ENCODE measurements around the gene KRT4.

The KRT4 gene

GRCh38 chr12:52826611-52827498 is 12.9 kb upstream of the KRT4 start:
- no peak overlapping the region for H3K9ac ChIP-seq (ENCODE audit: low read length)
- H3K9me3 ChIP-seq (ENCODE audit: low read length), result no peaks in the 10 kb centered on the region
- no peaks in the 10 kb centered on the region for H3K36me3 ChIP-seq (ENCODE audit: insufficient read depth, low read length)
- no peaks in the 10 kb centered on the region for H3K4me1 ChIP-seq (ENCODE audit: insufficient read depth, low read length)
- H3K4me3 ChIP-seq (ENCODE audit: low read depth in 1 of 2, low read length in 2 of 2), result no peak overlapping the region
- H3K27me3 ChIP-seq (ENCODE audit: control insufficient read depth in 1 of 2, insufficient read depth in 2 of 2, low read length in 2 of 2), result no peaks in the 10 kb centered on the region
- H3K27ac ChIP-seq (ENCODE audit: low read depth, low read length), result no peak overlapping the region

DNA sequence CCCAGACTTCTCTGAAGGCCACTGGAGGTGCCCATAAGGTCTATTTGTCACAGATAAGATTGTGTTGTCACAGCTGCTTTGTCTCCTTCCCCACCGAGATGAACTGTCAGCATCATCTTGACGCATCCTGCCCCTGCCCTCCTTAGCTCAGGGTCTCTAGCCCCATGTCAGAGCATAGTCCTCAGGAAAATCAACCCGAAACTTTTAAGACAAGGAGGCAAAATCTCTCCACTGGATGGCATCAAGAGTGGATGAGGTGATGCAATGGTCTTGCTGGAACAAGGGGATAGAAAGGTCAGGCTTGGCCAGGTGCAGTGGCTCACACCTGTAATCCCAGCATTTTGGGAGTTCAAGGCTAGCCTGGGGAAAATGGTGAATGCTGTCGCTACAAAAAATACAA is 12.0 kb upstream of the KRT4 start:
- no peak overlapping the region for H3K4me3 ChIP-seq (ENCODE audit: low read depth in 1 of 2, low read length in 2 of 2)
- no peaks in the 10 kb centered on the region for H3K36me3 ChIP-seq (ENCODE audit: insufficient read depth, low read length)
- H3K9me3 ChIP-seq (ENCODE audit: low read length), result no peaks in the 10 kb centered on the region
- H3K27ac ChIP-seq (ENCODE audit: low read depth, low read length), result no peak overlapping the region
- H3K9ac ChIP-seq (ENCODE audit: low read length), result no peak overlapping the region
- H3K27me3 ChIP-seq (ENCODE audit: control insufficient read depth in 1 of 2, insufficient read depth in 2 of 2, low read length in 2 of 2), result no peaks in the 10 kb centered on the region
- no peaks in the 10 kb centered on the region for H3K4me1 ChIP-seq (ENCODE audit: insufficient read depth, low read length)

DNA sequence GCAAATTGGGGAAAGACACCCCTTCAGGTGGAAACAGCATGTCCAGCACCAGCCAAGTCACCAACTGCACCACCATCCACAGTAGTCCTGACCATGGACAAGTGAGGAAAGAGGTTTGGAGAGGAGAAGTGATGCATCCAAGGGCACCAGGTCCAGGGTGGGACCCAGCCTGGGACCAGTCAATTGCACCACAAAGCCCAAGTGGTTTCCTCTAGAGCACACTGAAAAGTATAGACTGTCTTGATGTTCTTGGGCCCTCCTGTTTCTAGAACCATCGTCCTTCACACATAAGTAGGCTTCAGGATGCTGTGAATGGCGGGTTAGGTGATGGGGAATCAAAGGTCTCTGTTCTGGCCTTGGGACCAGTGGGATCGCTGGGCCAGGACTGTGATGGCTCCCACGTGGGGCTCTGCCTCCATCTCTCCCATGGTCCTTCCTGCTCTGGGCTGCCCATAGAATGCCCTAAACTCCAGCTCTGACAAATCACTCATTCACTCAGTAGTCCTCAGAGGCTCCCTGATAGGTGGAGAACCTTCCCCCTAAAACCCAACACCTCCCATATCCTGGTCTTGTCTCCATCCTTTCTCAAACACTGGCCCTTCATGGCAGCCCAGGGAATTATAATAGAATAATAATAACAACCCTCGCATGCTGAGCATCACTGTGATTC is 11.0 kb upstream of the KRT4 start:
- H3K9ac ChIP-seq (ENCODE audit: low read length), result no peak overlapping the region
- no peaks in the 10 kb centered on the region for H3K36me3 ChIP-seq (ENCODE audit: insufficient read depth, low read length)
- H3K4me3 ChIP-seq (ENCODE audit: low read depth in 1 of 2, low read length in 2 of 2), result no peak overlapping the region
- H3K4me1 ChIP-seq (ENCODE audit: insufficient read depth, low read length), result no peaks in the 10 kb centered on the region
- H3K9me3 ChIP-seq (ENCODE audit: low read length), result no peaks in the 10 kb centered on the region
- H3K27me3 ChIP-seq (ENCODE audit: control insufficient read depth in 1 of 2, insufficient read depth in 2 of 2, low read length in 2 of 2), result no peaks in the 10 kb centered on the region
- H3K27ac ChIP-seq (ENCODE audit: low read depth, low read length), result no peak overlapping the region

DNA sequence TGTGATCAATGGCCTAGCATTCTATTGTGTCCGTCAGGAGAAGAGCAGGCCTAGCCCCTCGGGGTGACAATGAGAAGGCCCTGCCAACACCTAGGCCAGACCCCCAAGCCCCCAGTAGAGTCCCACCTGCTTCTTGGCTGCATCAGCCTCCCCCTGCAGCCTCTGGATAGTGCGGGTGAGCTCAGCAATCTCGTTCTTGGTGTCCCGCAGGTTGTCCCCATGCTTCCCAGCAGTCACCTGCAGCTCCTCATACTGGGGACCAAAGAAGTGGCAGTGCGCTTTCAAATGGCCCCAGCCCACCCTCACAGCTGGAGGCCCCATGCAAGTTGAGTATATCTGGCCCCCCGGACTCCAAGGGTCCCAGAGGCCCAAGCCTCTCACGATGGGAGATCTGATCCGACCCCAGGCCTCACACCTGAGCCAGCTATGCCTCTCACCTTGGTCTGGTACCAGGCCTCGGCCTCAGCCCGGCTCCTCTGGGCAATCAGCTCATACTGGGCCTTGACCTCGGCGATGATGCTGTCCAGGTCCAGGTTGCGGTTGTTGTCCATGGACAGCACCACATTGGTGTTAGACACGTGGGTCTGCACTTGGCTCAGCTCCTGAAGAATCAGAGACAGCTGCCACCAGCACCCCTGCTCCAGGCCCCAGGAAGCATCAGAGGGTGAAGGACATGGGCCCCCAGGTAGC is 10.0 kb upstream of the KRT4 start:
- H3K4me1 ChIP-seq (ENCODE audit: insufficient read depth, low read length), result no peaks in the 10 kb centered on the region
- peaks cover 0 to 2% of the 10 kb centered on the region in 2 donors for H3K27me3 ChIP-seq (ENCODE audit: control insufficient read depth in 1 of 2, insufficient read depth in 2 of 2, low read length in 2 of 2)
- H3K4me3 ChIP-seq (ENCODE audit: low read depth in 1 of 2, low read length in 2 of 2), result no peak overlapping the region
- no peak overlapping the region for H3K9ac ChIP-seq (ENCODE audit: low read length)
- no peaks in the 10 kb centered on the region for H3K9me3 ChIP-seq (ENCODE audit: low read length)
- H3K27ac ChIP-seq (ENCODE audit: low read depth, low read length), result no peak overlapping the region
- no peaks in the 10 kb centered on the region for H3K36me3 ChIP-seq (ENCODE audit: insufficient read depth, low read length)

GRCh38 chr12:52822771-52823510 is 9.0 kb upstream of the KRT4 start:
- H3K4me1 ChIP-seq (ENCODE audit: insufficient read depth, low read length), result no peaks in the 10 kb centered on the region
- no peak overlapping the region for H3K27ac ChIP-seq (ENCODE audit: low read depth, low read length)
- peaks cover 0 to 6% of the 10 kb centered on the region in 2 donors for H3K27me3 ChIP-seq (ENCODE audit: control insufficient read depth in 1 of 2, insufficient read depth in 2 of 2, low read length in 2 of 2)
- no peak overlapping the region for H3K9ac ChIP-seq (ENCODE audit: low read length)
- no peaks in the 10 kb centered on the region for H3K9me3 ChIP-seq (ENCODE audit: low read length)
- H3K36me3 ChIP-seq (ENCODE audit: insufficient read depth, low read length), result no peaks in the 10 kb centered on the region
- no peak overlapping the region for H3K4me3 ChIP-seq (ENCODE audit: low read depth in 1 of 2, low read length in 2 of 2)

- H3K27me3 ChIP-seq (ENCODE audit: control insufficient read depth in 1 of 2, insufficient read depth in 2 of 2, low read length in 2 of 2), result peaks cover 0 to 6% of the 10 kb centered on the region in 2 donors
Observed at GRCh38 chr12:52821826-52822660, 8.1 kb upstream of the KRT4 start.

DNA sequence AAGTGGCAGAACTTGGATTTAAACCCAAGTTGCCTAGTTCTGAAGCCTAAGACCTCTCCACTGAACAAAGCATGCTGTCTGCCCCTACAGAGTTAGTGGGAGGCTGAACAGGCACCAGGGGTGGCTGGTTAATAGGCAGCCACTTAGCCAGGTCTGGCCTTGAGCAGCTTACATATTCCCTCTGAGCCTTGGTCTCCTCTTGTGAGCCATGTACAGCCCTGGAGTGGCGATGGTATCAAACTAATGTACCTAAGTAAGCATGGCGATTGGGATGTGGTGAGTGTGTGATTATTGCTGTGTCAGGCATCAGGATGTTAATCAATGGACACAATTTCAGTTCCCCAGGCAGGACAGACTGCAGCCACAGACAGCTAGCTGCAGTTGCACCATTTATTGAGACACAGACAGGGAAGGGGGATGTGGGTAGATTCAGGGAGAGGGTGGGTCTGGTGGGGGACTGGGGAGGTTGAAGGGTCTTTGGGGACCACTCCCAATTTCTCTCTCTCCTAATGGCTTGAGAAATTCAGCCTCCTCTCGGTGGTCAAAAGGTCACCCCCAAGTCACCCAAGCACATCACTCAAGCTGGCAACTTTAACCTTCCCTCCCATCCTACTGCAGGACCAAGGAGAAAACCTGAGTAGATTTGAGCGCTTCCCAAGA is 7.3 kb upstream of the KRT4 start:
- Histone ChIP-seq H3K9ac (ENCODE audit: low read length) (no peak overlapping the region), H3K4me1 (ENCODE audit: insufficient read depth, low read length) (no peaks in the 10 kb centered on the region), H3K27me3 (ENCODE audit: control insufficient read depth in 1 of 2, insufficient read depth in 2 of 2, low read length in 2 of 2) (peaks cover 0 to 6% of the 10 kb centered on the region in 2 donors), H3K36me3 (ENCODE audit: insufficient read depth, low read length) (no peaks in the 10 kb centered on the region), H3K27ac (ENCODE audit: low read depth, low read length) (no peak overlapping the region), H3K4me3 (ENCODE audit: low read depth in 1 of 2, low read length in 2 of 2) (no peak overlapping the region), H3K9me3 (ENCODE audit: low read length) (no peaks in the 10 kb centered on the region)

More at GRCh38 chr12:52821826-52822660, 8.1 kb upstream of the KRT4 start:
- Histone ChIP-seq H3K36me3 (ENCODE audit: insufficient read depth, low read length) (no peaks in the 10 kb centered on the region), H3K9ac (ENCODE audit: low read length) (no peak overlapping the region), H3K4me3 (ENCODE audit: low read depth in 1 of 2, low read length in 2 of 2) (no peak overlapping the region), H3K27ac (ENCODE audit: low read depth, low read length) (no peak overlapping the region), H3K9me3 (ENCODE audit: low read length) (no peaks in the 10 kb centered on the region), H3K4me1 (ENCODE audit: insufficient read depth, low read length) (no peaks in the 10 kb centered on the region)

GRCh38 chr12:52820521-52820920 is 6.6 kb upstream of the KRT4 start:
- H3K9me3 ChIP-seq (ENCODE audit: low read length), result no peaks in the 10 kb centered on the region
- peaks cover 0 to 6% of the 10 kb centered on the region in 2 donors for H3K27me3 ChIP-seq (ENCODE audit: control insufficient read depth in 1 of 2, insufficient read depth in 2 of 2, low read length in 2 of 2)
- H3K4me3 ChIP-seq (ENCODE audit: low read depth in 1 of 2, low read length in 2 of 2), result no peak overlapping the region
- H3K27ac ChIP-seq (ENCODE audit: low read depth, low read length), result no peak overlapping the region
- H3K36me3 ChIP-seq (ENCODE audit: insufficient read depth, low read length), result no peaks in the 10 kb centered on the region
- H3K4me1 ChIP-seq (ENCODE audit: insufficient read depth, low read length), result no peaks in the 10 kb centered on the region
- no peak overlapping the region for H3K9ac ChIP-seq (ENCODE audit: low read length)

DNA sequence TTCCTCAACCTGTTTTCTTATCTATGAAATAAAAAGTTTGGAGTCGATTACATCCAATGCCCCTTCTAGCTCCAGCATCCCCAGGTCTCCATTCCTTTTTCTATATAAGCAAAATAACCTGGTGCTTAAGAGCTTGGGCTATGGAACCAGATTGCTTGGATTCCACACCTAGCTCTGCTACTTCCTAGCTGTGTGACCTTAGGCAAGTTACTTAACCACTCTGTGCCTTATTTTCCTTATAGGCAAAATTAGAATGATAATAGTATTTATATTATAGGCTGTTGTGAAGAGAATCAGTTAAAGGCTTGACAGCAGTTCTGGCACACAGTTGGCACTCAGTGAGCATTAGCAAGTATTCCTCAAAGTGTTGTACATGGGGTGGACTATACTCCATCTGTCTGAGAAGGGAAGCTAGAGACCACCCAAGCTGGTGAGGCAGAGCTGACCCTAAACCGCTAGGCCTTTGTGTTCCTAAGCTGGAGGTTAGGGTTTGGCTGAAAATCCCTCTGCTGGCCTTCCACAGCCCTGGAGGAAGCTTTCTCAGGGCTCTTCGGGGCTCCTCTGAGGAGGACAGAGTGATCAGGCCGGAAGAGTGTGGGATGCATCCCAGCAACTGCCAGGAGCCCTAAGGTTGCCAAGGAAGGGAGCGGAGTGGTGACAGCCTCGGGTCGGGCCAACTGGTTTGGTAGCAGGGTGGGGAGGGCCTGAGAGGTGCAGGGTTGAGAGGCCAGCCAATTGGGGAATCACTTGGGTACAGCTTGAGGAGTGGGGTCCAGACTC is 6.0 kb upstream of the KRT4 start:
- no peak overlapping the region for H3K4me3 ChIP-seq (ENCODE audit: low read depth in 1 of 2, low read length in 2 of 2)
- H3K27ac ChIP-seq (ENCODE audit: low read depth, low read length), result no peak overlapping the region
- no peaks in the 10 kb centered on the region for H3K36me3 ChIP-seq (ENCODE audit: insufficient read depth, low read length)
- no peaks in the 10 kb centered on the region for H3K9me3 ChIP-seq (ENCODE audit: low read length)
- H3K4me1 ChIP-seq (ENCODE audit: insufficient read depth, low read length), result no peaks in the 10 kb centered on the region
- H3K9ac ChIP-seq (ENCODE audit: low read length), result no peak overlapping the region
- H3K27me3 ChIP-seq (ENCODE audit: control insufficient read depth in 1 of 2, insufficient read depth in 2 of 2, low read length in 2 of 2), result peaks cover 0 to 6% of the 10 kb centered on the region in 2 donors

Data from muscle layer of colon (tissue), 2 donors.